Activated gamma-delta T cell treated with Interleukin-2 at 50 U/mL for 16 hours (primary cell): ENCODE data around the gene TSR3.
"Not testable (repeated sequence)": the region's sequence is repeated elsewhere in the genome, so short reads cannot be mapped to it uniquely, and the experiment has no call there.

Source experiments
- DNase-seq: peaks from one replicate; pipeline ENCODE4 v3.0.0-alpha.2; 2020

TSR3 gene

DNA sequence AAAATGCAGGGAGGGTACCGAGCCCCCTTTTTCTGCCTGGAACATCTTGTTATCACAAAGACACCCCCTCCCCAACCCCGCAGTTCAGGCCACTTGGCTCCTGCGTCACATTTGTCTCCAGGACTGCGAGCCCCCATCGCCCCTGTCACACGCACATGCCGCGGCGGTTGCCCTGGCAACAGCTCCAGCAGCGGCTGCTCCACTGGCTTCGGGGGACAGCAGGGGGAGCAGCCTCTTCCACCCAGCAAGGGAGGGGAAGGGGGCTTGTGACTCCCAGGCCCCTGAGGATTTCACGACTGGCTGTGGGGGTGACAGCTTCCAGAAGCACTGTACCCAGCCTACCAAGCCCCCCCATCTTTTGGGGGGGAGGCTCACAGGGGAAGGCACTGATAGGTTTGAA is 15.7 kb downstream of the TSR3 start:
- DNase-seq: no peak

DNA sequence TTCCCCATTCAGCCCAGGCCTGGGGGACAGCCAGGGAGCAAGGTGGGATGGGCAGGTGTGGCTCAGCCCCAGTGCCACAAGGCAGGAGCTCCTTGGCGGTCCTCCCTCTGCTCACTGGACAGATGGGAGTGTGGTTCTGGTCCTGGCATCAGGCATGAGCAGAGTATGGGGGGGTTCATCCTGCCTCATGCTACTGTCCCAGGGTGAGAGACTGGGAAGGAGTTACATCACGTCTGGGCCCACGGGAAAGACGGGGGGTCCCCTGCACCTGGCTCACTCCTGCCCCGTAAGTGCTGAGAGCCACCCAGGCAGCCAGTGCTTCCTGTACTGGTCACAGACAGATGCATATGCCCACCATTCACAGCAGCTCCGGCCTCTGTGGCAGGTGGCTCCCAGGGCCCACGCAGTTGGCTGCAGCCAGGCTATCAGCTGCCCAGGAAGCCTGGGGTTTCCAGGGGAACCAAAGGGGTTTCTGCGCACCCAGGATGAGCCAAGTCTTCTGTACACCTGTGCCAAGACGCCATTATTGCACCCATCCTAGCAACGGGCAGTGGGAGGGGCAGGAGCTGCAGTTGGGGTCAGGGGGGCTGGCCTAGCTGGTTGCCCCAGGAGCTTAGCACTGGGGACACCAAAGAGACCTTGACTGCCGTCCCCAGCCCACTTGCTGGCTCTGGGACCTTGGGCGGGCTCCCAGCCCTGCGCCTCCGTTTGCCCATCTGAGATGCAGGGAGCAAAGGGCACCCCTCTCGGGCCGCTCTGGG is 16.3 kb downstream of the TSR3 start:
- DNase-seq: no peak

DNA sequence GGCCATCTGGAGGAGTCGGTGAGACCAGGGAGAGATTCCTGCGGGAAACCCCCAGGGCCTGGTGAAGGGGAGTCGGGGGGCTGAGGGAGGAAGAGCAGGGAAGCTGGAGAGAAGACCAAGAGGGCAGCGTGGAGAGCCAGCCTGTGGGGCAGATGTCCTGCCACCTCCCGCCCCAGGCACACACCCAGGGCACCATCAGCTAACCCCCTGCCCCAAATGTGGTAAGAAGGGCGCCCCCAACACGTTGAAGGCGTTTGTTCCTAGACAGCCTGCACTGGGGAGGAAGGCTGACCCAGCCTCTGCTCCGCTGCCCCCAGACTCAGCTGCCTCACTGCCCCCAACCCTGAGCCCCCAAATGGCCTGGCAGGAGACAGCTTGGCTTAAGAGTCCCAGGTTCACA is 16.9 kb downstream of the TSR3 start:
- no peak for DNase-seq

DNA sequence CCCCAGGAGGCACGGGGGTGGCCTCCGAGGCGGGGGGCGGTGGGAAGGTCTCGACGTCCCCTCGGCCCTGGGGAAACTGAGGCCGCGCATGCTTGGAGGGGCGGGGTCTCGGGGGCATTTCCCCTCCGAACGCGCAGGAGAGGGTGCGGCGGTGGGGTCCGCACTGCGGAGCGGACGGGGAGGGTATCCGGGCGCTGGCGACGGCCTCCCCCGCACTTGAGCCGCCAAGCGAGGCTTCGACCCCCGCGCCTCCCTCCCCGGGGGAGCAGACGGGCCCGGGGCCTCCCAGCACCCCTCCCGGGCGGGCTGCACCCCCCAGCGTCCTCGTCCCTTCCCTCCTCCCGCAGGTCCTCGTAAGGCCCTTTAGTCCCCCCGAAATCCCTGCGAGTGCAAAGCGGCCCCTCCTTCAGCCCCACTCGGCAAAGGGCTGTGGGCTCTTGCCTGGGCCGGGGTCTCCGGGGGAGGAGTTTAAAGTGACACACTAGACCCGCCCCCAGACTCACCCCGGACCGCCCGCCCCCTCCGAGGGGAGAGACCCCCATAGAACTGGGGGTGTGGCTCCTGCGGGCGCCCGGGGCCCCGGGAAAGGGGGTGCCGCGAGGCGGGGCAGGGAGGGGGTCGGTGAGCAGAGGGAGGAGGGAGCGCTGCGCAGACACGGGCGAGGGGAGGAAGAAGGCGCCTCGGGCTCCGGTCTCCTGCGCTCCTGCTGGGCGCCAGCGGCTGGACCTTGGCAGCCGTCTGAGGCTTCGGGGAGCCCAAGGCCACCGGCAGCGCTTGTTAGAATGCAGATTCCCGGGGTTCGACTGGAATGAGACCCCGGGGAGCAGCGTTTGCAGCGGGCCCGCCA is 17.6 kb downstream of the TSR3 start:
- DNase-seq: no peak

DNA sequence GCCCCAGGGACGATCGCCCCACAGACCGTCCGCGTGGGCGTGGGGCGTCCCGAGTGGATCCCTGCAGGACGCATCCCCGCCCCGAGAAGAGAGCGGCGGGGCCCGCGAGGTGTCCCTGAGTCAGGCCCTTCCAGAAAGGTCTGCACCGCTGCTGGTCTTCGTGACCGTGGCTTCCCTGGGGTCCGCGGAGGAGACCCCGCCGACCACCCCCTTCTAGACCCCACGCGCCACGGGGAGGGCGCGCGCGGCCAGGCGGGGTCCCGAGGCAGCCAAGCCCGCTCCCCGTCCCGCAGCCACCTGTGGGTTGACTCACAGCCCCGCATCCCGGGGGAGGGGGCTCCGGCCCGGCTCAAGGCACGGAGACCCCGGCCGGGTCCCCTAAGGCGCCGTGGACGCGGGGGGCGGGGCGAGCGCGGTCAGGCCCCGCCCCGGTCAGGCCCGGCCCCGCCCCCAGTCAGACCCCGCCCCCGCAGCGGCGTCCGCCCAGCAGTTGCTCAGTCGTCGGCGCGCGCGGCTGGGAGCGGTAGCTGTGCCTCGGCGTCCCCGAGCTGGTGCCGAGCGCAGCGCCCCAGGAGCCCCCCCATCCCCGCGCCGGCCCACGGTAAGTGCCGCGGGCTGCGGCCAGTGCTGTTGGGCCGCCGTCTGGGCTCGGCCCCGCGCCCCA is 18.4 kb downstream of the TSR3 start, which contains the start of gene BAIAP3:
BAIAP3 (plus strand) TSS at position 497 of the 664 bp plus-strand sequence. CDS start 4,905 bp downstream, outside the sequence.
- peak; percentile 54 for DNase-seq

DNA sequence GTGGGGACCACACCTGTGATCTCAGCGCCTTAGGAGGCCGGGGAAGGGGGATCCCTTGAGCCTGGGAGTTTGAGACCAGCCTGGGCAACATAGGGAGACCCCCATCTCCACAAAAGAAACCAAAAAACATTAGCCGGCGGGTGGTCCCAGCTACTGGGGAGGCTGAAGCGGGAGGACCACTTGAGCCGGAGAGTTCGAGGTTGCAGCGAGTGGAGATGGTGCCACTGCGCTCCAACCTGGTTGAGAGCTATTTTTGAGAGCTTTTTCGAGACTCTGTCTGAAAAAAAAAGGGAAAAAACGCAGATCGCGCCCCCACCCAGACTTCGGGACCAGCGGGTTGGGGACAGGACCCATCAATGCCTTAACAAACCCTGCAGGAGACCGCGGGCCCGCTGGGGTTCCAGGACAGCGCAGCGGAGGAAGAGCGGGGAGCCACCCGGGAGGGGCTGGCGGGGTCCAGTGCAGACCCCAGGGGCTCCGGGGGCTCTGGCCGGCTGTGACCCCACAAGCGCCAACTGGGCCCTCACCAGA is 19.0 kb downstream of the TSR3 start:
- DNase-seq: no peak

DNA sequence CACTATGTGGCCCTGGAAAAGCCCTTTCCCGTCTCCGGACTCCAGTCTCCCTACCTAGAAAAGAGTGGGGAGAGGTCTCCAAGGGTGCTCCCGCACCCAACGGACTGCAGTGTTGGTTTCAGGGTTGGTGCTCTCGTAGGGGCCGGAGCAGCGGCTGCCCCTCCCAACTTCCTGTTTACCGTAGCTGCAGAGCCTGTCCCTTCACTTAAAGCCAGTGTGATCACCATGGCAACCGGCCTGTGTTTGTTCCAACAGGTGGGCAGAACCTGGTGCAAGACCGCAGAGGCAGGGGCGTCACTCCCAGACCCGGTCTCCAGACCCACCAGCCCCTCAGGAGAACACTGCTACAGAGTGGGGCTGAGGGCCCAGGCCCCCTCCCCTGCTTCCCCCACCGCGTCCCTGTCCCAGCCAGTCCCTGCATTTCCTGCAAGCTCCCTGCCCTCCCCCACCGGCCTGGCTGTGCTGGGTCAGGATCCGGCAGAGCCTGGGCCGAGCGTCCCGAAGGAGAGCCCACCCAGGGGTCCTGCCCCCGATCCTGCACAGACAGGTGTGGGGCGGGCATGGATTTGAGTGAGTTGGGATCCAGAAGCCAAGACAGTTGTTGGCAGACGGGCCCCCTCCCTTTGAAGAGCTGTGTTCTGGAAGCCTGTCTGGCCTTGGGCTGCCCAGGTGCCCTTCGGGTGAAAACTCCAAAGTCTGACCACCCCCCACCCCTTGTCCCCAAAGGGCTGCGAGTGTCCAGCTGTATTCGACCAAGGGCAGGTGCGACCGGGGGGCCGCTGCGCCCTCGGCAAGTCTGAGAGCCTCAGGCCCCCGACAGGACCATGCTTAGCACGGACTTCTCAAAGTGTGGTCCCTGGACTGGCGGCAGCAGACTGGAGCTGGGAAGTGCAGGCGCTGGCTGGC is 19.7 kb downstream of the TSR3 start:
- peak; percentile 59 for DNase-seq

DNA sequence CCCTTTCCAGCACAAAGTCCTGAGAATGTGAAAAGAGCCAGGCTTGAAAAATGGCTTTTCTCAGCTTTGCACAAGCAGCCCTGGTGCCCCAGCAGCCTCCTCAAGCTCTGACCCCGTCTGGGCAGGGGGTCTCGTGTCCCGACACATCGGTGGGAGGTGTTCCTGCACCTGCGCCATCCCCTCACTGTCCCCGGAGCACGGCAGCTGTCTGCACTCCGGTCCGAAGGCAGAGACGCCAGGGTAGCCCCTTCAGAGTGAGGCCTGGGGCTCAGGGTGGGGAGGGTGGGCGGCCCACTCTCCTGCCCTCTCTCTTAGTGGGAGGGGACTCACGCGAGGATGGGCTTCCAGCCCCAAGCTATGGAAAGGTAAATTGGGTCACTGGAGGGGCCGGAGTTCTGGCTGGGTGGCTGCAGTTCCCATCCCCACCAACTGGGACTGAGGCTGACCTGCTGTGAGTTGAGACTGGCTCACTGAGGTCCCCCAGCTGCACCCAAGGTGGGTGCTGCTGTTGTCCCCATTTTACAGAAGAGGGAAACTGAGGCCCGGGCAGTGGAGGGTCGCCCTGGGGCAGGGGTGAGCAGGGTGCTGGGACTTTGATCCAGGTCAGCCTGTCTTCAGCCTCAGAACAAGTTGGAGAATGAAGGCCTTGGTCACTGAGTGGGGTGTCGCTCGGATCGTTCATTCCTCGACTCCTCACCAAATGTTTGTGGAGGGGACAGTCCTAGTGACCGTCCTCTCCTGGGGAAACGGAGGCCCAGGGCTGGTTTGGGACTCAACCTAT is 20.6 kb downstream of the TSR3 start:
- no peak for DNase-seq

DNA sequence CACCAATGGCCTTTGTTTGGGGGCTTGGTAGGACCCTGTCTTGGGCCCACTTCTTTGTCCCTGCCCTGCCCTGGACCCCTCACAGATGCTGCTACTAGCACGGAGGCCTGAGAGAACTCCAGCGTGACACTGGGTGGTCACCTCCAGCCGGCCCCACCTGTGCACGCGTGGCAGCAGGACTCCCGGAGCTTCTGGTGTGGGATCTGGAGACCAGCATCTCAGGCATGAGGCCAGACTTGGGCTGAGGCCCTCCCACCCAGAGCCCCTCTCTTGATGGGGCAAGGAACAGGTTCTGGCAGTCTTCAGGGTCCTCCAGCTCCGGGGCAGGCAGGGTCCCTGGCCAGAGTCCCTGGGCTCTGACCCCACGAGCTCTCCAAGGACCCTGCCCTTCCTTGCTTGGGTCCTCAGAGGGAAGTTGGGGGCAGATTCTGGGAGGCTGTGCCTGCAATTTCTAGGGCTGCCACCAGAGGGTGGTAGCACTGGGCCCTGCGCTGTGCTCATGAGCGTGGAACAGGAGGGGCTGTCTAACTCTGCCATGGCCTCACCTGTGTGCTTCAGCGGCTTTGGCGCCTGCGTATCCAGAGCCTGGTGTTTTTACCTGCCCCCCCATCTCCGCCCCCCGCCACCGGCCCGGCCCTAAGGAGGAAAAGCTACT is 21.3 kb downstream of the TSR3 start:
- no peak for DNase-seq

DNA sequence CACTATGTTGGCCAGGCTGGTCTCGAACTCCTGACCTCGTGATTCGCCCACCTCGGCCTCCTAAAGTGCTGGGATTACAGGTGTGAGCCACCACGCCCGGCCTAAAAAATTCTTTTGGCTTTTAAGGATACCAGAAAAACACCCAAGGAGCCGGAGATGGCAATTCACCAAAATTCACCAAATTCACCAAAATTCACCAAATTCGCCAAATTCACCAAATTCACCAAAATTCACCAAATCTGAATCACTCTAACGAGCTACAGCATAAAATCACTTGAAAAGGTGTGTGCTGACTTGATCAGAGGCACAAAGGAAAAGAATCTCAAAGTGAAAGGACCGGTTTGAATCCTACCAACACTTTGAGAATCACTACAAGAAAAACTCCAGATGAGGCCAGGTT is 22.7 kb downstream of the TSR3 start:
- not testable (repeated sequence) for DNase-seq

DNA sequence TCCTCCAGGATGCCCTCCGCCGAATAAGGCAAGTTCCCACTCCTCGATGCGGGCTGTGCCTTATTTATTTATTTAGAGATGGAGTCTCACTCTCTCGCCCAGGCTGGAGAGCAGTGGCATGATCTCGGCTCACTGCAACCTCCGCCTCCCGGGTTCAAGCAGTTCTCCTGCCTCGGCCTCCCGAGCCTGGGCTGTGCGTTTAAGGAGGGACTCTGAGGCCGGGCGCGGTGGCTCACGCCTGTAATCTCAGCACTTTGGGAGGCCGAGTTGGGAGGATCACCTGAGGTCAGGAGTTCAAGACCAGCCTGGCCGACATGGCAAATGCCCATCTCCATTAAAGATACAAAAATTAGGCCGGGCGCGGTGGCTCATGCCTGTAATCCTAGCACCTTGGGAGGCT is 23.5 kb downstream of the TSR3 start:
- DNase-seq: not testable (repeated sequence)

DNA sequence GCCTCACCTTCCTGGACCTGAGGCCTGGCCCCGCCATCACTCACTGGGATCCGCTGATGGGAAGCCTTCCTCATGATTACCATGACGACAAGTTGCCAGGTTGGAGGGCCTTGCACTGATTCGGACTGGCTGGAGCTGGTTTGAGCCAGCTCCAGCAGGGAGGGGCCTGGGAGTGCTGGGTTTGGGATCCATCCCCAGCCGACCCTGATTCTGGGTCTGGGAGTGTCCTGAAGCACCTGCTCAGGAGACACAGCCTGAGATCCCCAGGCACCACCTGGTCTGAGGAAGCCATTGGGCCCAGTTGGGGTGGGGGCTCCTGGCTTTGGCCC is 24.1 kb downstream of the TSR3 start:
- DNase-seq: no peak

DNA sequence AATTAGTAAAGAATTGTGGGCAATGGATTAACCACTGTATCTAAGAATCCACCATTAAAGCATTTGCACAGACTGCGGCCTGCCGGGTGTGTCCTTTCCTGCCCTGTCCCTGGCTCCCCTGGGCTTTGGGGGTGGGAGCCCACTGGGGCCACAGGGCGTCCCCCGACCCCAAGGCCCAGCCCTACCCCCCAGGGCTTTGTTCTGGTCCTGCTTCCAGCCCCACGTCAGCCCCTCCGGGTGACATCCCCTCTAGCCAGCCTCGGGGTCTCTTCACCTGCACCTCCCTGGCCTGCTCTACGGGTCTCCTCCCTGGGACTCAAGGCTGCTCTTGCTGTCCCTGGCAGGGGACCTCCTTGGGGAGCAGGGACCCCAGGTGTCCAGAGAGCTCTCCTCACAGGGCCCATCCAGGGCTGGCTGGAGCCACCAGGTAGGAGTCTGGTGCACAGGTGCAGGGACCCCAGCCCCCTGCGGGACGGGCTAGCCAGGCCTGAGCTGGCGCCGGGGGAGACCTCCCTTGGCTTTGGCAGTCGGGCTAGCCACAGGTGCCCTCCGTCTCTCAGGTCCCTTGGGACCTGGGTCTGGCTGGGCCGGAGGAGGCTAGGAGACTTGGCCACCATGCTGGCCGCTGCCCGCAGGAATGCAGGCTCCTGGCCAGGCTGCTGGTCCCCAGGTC is 24.6 kb downstream of the TSR3 start:
- no peak for DNase-seq

DNA sequence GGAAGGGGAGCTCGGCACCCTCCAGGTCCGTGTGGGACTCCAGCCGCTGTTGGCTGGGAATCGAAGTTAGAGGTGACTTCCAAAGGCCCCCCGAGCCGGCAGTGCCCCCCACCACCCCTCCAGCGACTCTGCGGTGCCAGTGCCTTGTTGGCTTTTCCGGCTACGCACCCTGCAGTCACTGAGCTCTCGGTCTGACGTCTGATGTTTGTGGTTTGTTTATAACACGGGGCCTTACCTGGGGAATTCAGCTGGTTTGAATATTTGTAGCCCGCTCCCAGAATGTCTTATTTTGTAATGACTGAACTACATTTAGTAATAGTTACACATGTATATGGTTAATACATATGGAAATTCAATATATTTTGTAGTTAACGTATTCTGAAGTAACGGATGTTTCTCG is 25.3 kb downstream of the TSR3 start:
- DNase-seq: no peak

DNA sequence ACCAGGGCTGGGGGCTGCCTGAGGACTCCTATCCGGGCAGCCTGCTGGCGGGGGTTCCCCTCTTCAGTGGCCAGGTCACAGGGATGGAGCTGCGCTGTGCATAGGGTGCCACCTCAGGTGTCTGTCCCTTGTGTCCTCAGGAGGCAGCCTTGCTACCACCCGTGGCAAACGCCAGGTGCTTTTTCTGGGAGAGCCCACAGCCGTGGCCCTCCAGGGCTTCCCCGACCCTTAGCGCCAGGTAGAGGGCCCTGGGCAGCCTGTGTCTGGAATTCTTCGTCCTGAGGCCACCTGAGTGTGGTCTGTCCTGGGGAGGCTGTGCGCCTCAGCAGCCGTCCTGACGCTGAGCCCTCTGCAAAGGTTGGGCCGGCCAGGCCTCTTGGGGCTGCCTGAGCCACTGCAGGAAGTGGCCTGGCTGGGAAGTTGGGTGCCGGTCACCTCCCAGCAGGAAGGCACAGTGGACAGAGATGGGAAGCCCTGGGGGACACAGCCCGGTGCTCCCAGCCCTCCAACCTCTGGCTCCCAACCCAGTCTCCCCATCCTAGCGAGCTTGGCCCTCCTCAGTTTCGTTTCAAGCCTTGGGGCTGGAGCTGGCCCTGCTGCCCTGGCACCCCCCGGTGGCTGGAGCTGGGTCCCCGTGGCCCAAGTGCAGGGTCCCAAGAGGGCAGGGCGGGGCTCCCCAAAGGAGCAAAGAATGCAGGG is 25.9 kb downstream of the TSR3 start:
- DNase-seq: no peak

DNA sequence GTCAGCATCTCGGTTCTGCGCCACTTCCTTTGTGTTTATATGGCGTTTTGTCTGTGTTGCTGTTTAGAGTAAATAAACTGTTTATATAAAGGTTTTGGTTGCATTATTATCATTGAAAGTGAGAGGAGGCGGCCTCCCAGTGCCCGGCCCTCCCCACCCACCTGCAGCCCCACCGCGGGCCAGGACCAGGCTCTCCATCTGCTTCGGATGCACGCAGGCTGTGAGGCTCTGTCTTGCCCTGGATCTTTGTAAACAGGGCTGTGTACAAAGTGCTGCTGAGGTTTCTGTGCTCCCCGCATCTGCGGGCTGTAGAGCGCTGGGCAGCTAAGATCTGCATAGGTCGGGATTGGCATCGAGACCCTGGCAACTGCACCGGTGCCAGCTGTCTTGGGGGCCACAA is 26.4 kb downstream of the TSR3 start:
- DNase-seq: no peak

DNA sequence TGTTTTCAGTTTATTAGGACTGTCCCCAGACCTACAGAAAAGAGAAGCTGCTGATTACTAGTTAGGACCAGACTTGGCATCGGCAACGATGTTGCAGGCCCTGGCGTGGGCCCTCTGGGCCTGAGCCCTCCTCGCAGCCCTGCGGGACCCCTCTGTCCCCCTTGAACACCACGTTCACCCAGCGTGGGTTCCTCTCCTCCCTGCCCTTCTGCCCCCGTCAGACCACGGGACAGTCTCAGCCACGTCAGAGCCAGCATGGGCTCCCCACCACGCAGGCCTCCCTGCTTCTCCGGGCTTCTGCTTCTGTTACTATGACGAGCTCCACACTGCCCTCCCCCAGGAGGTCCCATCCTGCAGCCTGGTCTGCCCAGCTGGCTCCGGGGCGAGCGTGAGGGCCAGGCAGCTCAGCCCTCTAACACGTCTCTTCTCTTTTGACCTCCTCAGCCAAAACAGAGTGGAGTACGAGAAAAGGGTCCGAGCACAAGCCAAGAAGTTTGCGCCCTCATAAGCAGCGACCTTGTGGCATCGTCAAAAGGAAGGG is 27.3 kb downstream of the TSR3 start:
- DNase-seq: no peak

DNA sequence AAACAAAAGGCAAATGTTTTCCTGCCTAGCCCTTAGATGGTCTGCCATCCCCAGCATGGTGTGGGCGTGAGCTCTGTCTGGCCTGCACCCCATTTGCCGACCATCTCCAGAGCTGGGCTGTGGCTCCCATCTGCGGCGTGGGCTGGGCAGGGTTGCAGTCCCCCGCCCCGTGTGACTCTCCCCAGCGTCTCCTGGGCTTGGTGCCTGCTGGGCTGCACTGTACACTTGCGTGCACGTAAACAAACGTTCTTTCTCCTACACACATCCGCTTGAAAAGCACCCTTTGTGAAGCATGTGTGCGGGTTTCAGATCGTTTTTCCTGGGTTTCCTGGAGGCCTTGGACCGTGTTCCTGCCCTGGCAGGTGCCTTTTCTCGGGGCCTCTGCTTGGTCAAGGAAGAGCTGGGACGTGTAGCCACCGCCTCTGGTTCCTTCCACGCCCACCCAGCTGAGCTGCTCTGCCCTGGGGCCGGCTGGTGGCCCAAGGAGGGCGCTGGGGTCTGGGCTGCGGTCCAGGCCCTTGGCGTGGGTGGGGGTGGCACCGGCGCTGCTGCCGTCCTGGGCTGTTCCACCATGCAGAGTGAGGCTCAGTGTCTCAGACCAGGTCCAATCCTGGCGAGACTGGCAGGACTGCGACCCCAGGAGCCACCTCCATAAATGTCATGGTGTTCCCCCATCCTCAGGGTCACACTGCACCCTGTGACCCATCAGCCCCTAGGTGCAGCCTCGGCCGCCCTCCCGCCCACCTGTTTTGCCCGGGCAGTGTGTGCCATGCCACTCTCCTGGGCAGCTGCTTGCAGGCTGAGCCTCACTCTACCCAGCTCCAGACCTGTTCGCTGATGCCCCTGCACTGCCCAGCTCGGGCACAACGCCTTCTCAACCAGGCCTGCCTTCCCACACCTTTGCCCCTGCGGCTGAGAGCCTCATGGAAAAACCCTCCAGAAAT is 28.1 kb downstream of the TSR3 start:
- DNase-seq: no peak
